Fibroblast of lung (primary cell): ENCODE results near the gene SPOCK3.
"Not testable (repeated sequence)": the region's sequence is repeated elsewhere in the genome, so short reads cannot be mapped to it uniquely, and the experiment has no call there.

Experiments
- CTCF ChIP-seq, 2 donors: IDR thresholded peaks in 1 of 2; conservative IDR thresholded peaks in 1 of 2; 1 replicate in 1 of 2; 2 replicates in 1 of 2; pipeline ENCODE4 v1.5.1; 2011 to 2012; ENCODE audit warnings: low read length in 2 of 2, control low read depth in 1 of 2, inconsistent platforms in 1 of 2, low read depth in 1 of 2, mild to moderate bottlenecking in 1 of 2
- EZH2 ChIP-seq: IDR thresholded peaks from 2 replicates; pipeline ENCODE4 v1.5.1; 2012; ENCODE audit warnings: low read length, control low read depth, mild to moderate bottlenecking; ENCODE audit errors: missing control alignments

GRCh38 chr4:166739215-166739614 lies 495.1 kb downstream of the SPOCK3 start:
- TF ChIP-seq CTCF (conservative IDR thresholded peaks at IDR 0.05 in 1 of 2, IDR thresholded peaks at IDR 0.05 in 1 of 2; ENCODE audit: low read depth in 1 of 2, low read length in 2 of 2); EZH2: not testable (repeated sequence)
